ENCODE measurements around the gene SMC3. TPM values are rescaled to one million over a fixed set of nuclear protein-coding genes. Genes with fewer than 3 reads are reported as not detected.
"Not testable (repeated sequence)": the region's sequence is repeated elsewhere in the genome, so short reads cannot be mapped to it uniquely, and the experiment has no call there.

The SMC3 gene
- total RNA-seq, 1 experiment from 2014 or later: 43.2 TPM

GRCh38 chr10:110619514-110620397, 52.3 kb downstream of the SMC3 start:
- TF ChIP-seq CTCF (IDR thresholded peaks at IDR 0.05; ENCODE audit: unreplicated experiment): no peak
- H3K4me3 Mint-ChIP-seq (ENCODE audit: unreplicated experiment): no peak overlapping the region
- no peak for DNase-seq (ENCODE audit: unreplicated experiment)
- intact Hi-C loops (cut with micrococcal nuclease): loop anchor here (10.0 kb wide), 1 partner anchor 1515 kb away; no protein-coding TSS in a partner anchor
- H3K27ac Mint-ChIP-seq (ENCODE audit: low read depth, unreplicated experiment): no peak overlapping the region
- no TSS peak for BruUV-seq (replicated peaks)
- no peaks in the 10 kb centered on the region for H3K27me3 Mint-ChIP-seq (ENCODE audit: insufficient read depth, unreplicated experiment)
- no peaks in the 10 kb centered on the region for H3K9me3 Mint-ChIP-seq (ENCODE audit: unreplicated experiment)
- ChIA-PET CTCF (interaction anchor here (1.4 to 1.6 kb wide), 3 partner anchors 9 to 20 kb away, joined by 3 to 16 read pairs (median 6); no protein-coding TSS in a partner anchor), POLR2A (interaction anchor here (0.6 kb wide), 1 partner anchor 53 kb away, joined by 3 read pairs; no protein-coding TSS in a partner anchor)
- no peaks in the 10 kb centered on the region for H3K4me1 Mint-ChIP-seq (ENCODE audit: insufficient read depth, unreplicated experiment)
- no peaks in the 10 kb centered on the region for H3K36me3 Mint-ChIP-seq (ENCODE audit: insufficient read depth, unreplicated experiment)

GRCh38 chr10:110620398-110620719, 52.9 kb downstream of the SMC3 start:
- Mint-ChIP-seq H3K4me3 (ENCODE audit: unreplicated experiment) (no peak overlapping the region), H3K27me3 (ENCODE audit: insufficient read depth, unreplicated experiment) (no peaks in the 10 kb centered on the region), H3K4me1 (ENCODE audit: insufficient read depth, unreplicated experiment) (peaks cover 3% of the 10 kb centered on the region), H3K27ac (ENCODE audit: low read depth, unreplicated experiment) (no peak overlapping the region), H3K9me3 (ENCODE audit: unreplicated experiment) (no peaks in the 10 kb centered on the region), H3K36me3 (ENCODE audit: insufficient read depth, unreplicated experiment) (no peaks in the 10 kb centered on the region)
- ChIA-PET CTCF (interaction anchor here (1.5 to 1.6 kb wide), 2 partner anchors 10 to 21 kb away, joined by 3 to 6 read pairs; no protein-coding TSS in a partner anchor), POLR2A (no interaction called here)
- no peak for DNase-seq (ENCODE audit: unreplicated experiment)
- no TSS peak for BruUV-seq (replicated peaks)
- intact Hi-C loops (cut with micrococcal nuclease): no loop called here
- no peak for TF ChIP-seq CTCF (IDR thresholded peaks at IDR 0.05; ENCODE audit: unreplicated experiment)

- CTCF ChIA-PET: interaction anchor here (0.6 to 4.0 kb wide), 6 partner anchors 9 to 1514 kb away, joined by 3 to 20 read pairs (median 4); partner anchors contain the start of gene ADRA2A
- intact Hi-C loops (cut with micrococcal nuclease); BruUV-seq (replicated peaks); H3K4me3 Mint-ChIP-seq (ENCODE audit: unreplicated experiment); H3K4me1 Mint-ChIP-seq (ENCODE audit: insufficient read depth, unreplicated experiment); H3K9me3 Mint-ChIP-seq (ENCODE audit: unreplicated experiment); H3K36me3 Mint-ChIP-seq (ENCODE audit: insufficient read depth, unreplicated experiment); H3K27ac Mint-ChIP-seq (ENCODE audit: low read depth, unreplicated experiment); H3K27me3 Mint-ChIP-seq (ENCODE audit: insufficient read depth, unreplicated experiment); DNase-seq (ENCODE audit: unreplicated experiment): not testable (repeated sequence)
- POLR2A ChIA-PET: interaction anchor here (1.0 to 1.2 kb wide), 2 partner anchors 13 to 14 kb away, joined by 3 to 4 read pairs; no protein-coding TSS in a partner anchor
These were observed 55.8 kb downstream of the SMC3 start for GRCh38 chr10:110623316-110623715.

GRCh38 chr10:110625356-110625894, 57.9 kb downstream of the SMC3 start:
- TF ChIP-seq CTCF (IDR thresholded peaks at IDR 0.05; ENCODE audit: unreplicated experiment): no peak
- DNase-seq (ENCODE audit: unreplicated experiment): no peak
- H3K27ac Mint-ChIP-seq (ENCODE audit: low read depth, unreplicated experiment): no peak overlapping the region
- intact Hi-C loops (cut with micrococcal nuclease): no loop called here
- CTCF ChIA-PET: interaction anchor here (0.6 to 4.0 kb wide), 2 partner anchors 14 to 122 kb away, joined by 4 to 20 read pairs; no protein-coding TSS in a partner anchor
- no peaks in the 10 kb centered on the region for H3K9me3 Mint-ChIP-seq (ENCODE audit: unreplicated experiment)
- no peak overlapping the region for H3K4me3 Mint-ChIP-seq (ENCODE audit: unreplicated experiment)
- H3K27me3 Mint-ChIP-seq (ENCODE audit: insufficient read depth, unreplicated experiment): no peaks in the 10 kb centered on the region
- H3K4me1 Mint-ChIP-seq (ENCODE audit: insufficient read depth, unreplicated experiment): peaks cover 22% of the 10 kb centered on the region
- no TSS peak for BruUV-seq (replicated peaks)
- no peaks in the 10 kb centered on the region for H3K36me3 Mint-ChIP-seq (ENCODE audit: insufficient read depth, unreplicated experiment)
- POLR2A ChIA-PET: interaction anchor here (0.5 kb wide), 1 partner anchor 262 kb away, joined by 3 read pairs; no protein-coding TSS in a partner anchor

Data from MCF 10A (cell line).